DND-41 (cell line): ENCODE results near the gene TAF15.

Source experiments
- ATAC-seq: fragments of 200-7000 bp; cut with Tn5 transposase; 3 replicates; pipeline ENCODE4 v1.9.1; 2021; ENCODE audit warnings: low read depth; ENCODE audit not compliant: insufficient read depth
- DNase-seq: peaks from one replicate; pipeline ENCODE4 v3.0.0-alpha.2; 2020
- H2AFZ ChIP-seq: 2 replicates; pipeline ENCODE4 v1.6.0; 2012; ENCODE audit warnings: low read depth, low read length
- H3K27ac ChIP-seq: 2 replicates; pipeline ENCODE4 v1.5.1; 2012; ENCODE audit warnings: low read length, inconsistent platforms
- H3K27me3 ChIP-seq: fragments of 200-600 bp; sonication (generic); 2 replicates; pipeline ENCODE4 v1.6.0; 2012; ENCODE audit warnings: low read length, mild to moderate bottlenecking, inconsistent platforms; ENCODE audit not compliant: insufficient read depth, poor library complexity
- H3K36me3 ChIP-seq: 2 replicates; pipeline ENCODE4 v1.5.1; 2012; ENCODE audit warnings: low read length, inconsistent platforms; ENCODE audit not compliant: insufficient read depth
- H3K4me1 ChIP-seq: 2 replicates; pipeline ENCODE4 v1.5.1; 2012; ENCODE audit warnings: mild to moderate bottlenecking, low read length; ENCODE audit not compliant: insufficient read depth
- H3K4me2 ChIP-seq: 2 replicates; pipeline ENCODE4 v1.6.0; 2012; ENCODE audit warnings: mild to moderate bottlenecking, moderate library complexity, low read length, inconsistent platforms; ENCODE audit not compliant: insufficient read depth
- H3K4me3 ChIP-seq, 2 experiments: fragments of 200-600 bp in 1 of 2; shearing (Covaris generic) in 1 of 2; 2 replicates each; pipeline ENCODE4 v1.5.1; 2012 to 2016; ENCODE audit warnings: inconsistent platforms in 2 of 2, low read length in 2 of 2, mild to moderate bottlenecking in 2 of 2, low read depth in 1 of 2, moderate library complexity in 1 of 2
- H3K79me2 ChIP-seq: 2 replicates; pipeline ENCODE4 v1.6.0; 2012; ENCODE audit warnings: low read length, inconsistent platforms; ENCODE audit not compliant: insufficient read depth
- H3K9ac ChIP-seq: 2 replicates; pipeline ENCODE4 v1.6.0; 2012; ENCODE audit warnings: low read depth, mild to moderate bottlenecking, inconsistent platforms, low read length, moderate library complexity
- H3K9me3 ChIP-seq: 2 replicates; pipeline ENCODE4 v1.5.1; 2012; ENCODE audit warnings: low read length, moderate library complexity, mild to moderate bottlenecking, inconsistent platforms; ENCODE audit not compliant: insufficient read depth, severe bottlenecking
- H4K20me1 ChIP-seq: 2 replicates; pipeline ENCODE4 v1.6.0; 2012; ENCODE audit warnings: low read length; ENCODE audit not compliant: insufficient read depth
- EZH2 ChIP-seq: IDR thresholded peaks from 3 replicates; pipeline ENCODE4 v1.6.1; 2012; ENCODE audit warnings: borderline replicate concordance, low read depth, mild to moderate bottlenecking, moderate library complexity, low read length, inconsistent platforms; ENCODE audit not compliant: severe bottlenecking
- TF ChIP-seq, protein P1 (sequence below): IDR thresholded peaks from 2 replicates; pipeline ENCODE4 v1.5.1; 2012; ENCODE audit warnings: borderline replicate concordance, low read length, moderate library complexity, mild to moderate bottlenecking; ENCODE audit not compliant: poor library complexity, severe bottlenecking; ENCODE audit errors: extremely low read depth

Gene TAF15

DNA sequence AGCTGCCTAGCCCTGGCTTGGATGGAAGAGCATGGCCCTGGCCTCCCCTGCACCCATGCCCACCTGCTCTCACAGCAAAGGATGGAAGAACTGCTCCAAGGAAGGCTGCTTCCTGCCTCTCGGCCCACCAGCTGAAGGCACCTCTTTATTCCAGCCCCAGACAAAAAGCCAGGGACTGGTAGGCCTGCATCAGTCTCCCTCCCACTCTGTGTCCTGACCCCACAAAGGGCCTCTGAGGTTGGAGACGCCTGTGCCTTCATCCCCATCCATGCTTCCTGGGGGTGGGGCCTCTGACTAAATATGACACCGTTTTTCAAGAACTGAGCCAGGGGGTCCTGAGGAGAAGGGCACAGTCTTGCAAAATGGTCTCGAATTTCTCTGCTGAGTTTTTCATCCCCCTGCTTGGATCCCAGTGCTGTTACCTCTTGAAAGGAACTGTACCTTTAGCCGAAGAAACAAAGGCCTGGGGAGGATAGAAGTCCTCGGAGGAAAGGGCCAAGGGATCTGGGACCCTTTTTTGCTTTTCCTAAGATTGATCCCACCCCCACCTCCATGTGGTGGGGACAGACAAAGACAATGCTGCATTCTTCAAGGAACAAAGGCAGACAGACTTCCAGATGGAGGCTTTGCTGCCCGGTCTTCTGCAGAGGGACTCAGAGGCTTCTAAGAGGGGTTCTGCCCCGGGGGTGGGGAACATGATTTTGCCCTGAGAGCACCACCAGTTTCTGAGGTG lies 43.4 kb upstream of the TAF15 start:
- Histone ChIP-seq H3K27ac (no peak overlapping the region), H4K20me1 (peaks cover 3% of the 10 kb centered on the region; the same call in 1 of the 2 replicates), H3K36me3 (no peaks in the 10 kb centered on the region), H3K79me2 (no peaks in the 10 kb centered on the region), H2AFZ (peak overlapping the region; percentile 13; the same call in 1 of the 2 replicates), H3K9me3 (no peaks in the 10 kb centered on the region), H3K4me3 (no peak overlapping the region), H3K4me2 (no peak overlapping the region), H3K27me3 (no peaks in the 10 kb centered on the region), H3K4me1 (peaks cover 22% of the 10 kb centered on the region), H3K9ac (no peak overlapping the region)
- no peak for DNase-seq
- TF ChIP-seq, protein P1, sequence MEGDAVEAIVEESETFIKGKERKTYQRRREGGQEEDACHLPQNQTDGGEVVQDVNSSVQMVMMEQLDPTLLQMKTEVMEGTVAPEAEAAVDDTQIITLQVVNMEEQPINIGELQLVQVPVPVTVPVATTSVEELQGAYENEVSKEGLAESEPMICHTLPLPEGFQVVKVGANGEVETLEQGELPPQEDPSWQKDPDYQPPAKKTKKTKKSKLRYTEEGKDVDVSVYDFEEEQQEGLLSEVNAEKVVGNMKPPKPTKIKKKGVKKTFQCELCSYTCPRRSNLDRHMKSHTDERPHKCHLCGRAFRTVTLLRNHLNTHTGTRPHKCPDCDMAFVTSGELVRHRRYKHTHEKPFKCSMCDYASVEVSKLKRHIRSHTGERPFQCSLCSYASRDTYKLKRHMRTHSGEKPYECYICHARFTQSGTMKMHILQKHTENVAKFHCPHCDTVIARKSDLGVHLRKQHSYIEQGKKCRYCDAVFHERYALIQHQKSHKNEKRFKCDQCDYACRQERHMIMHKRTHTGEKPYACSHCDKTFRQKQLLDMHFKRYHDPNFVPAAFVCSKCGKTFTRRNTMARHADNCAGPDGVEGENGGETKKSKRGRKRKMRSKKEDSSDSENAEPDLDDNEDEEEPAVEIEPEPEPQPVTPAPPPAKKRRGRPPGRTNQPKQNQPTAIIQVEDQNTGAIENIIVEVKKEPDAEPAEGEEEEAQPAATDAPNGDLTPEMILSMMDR, result no peak
- TF ChIP-seq EZH2, result no peak
- no peak for ATAC-seq

DNA sequence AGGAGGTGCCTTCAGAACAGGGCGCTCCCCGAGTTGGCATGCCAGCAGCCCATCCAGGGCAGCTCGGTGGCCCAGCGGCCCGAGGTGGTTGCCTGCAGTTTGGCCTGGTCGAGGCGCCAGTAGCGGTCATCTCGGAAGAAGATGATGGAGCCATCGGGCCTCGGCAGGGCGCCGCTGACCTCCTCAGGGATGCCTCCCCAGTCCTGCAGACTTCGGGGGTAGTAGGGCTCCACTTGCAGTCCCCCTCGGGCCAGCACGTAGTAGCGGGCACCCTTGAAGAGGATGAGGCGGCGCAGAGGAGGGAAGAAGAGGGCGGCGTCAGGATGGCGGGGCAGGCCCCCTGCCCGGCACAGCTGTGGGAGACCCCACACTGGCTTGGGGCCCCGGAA lies 42.8 kb upstream of the TAF15 start:
- no peak for ATAC-seq
- Histone ChIP-seq H2AFZ (no peak overlapping the region), H3K27ac (no peak overlapping the region), H4K20me1 (peaks cover 3% of the 10 kb centered on the region; the same call in 1 of the 2 replicates), H3K79me2 (no peaks in the 10 kb centered on the region), H3K36me3 (no peaks in the 10 kb centered on the region), H3K9ac (no peak overlapping the region), H3K27me3 (no peaks in the 10 kb centered on the region), H3K4me2 (no peak overlapping the region), H3K4me3 (no peak overlapping the region), H3K4me1 (peaks cover 22% of the 10 kb centered on the region), H3K9me3 (no peaks in the 10 kb centered on the region)
- DNase-seq, result no peak
- TF ChIP-seq EZH2, result no peak
- TF ChIP-seq, protein P1, result no peak

DNA sequence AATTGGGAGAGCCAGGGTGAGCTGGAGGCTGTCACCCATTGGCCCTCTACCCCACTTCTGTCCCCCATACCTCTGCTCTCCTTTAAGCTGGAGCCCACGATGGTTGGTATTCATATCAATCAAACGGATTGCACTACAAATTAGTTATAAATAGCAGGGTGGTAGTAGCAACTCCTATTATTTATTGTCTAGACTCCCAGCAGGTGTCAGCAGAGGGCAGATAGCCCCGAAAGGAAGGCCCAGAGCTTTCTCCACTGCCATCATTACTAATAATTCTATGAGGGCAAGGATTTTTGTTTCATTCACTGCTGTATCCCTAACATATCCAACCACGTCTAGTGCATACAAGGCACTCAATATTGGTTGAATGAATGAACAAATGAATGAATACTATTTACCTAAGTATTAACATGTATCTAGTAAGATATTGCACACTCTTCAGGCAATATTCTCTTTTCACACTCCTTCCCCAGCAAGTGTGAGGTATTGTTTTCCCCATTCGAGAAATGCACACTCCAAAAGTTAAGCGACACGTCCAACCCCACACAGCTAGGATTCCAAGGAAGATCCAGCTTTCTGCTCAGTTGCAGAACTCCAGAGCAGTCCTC lies 42.3 kb upstream of the TAF15 start:
- H3K9me3 ChIP-seq, result no peaks in the 10 kb centered on the region
- no peak overlapping the region for H2AFZ ChIP-seq
- ATAC-seq (no peak), DNase-seq (peak; percentile 37)
- no peaks in the 10 kb centered on the region for H3K79me2 ChIP-seq
- H3K4me1 ChIP-seq, result peaks cover 22% of the 10 kb centered on the region
- H3K4me2 ChIP-seq, result no peak overlapping the region
- peaks cover 3% of the 10 kb centered on the region; the same call in 1 of the 2 replicates for H4K20me1 ChIP-seq
- H3K4me3 ChIP-seq, result no peak overlapping the region
- H3K27ac ChIP-seq, result no peak overlapping the region
- H3K27me3 ChIP-seq, result no peaks in the 10 kb centered on the region
- no peaks in the 10 kb centered on the region for H3K36me3 ChIP-seq
- no peak for TF ChIP-seq EZH2
- TF ChIP-seq, protein P1, result peak; percentile 64
- no peak overlapping the region for H3K9ac ChIP-seq
